Fibroblast of lung (primary cell): ENCODE data around the gene IL18R1.

ENCODE experiments used
- CTCF ChIP-seq, 2 donors: IDR thresholded peaks in 1 of 2; conservative IDR thresholded peaks in 1 of 2; 1 replicate in 1 of 2; 2 replicates in 1 of 2; pipeline ENCODE4 v1.5.1; 2011 to 2012; ENCODE audit warnings: low read length in 2 of 2, control low read depth in 1 of 2, inconsistent platforms in 1 of 2, low read depth in 1 of 2, mild to moderate bottlenecking in 1 of 2
- EZH2 ChIP-seq: IDR thresholded peaks from 2 replicates; pipeline ENCODE4 v1.5.1; 2012; ENCODE audit warnings: low read length, control low read depth, mild to moderate bottlenecking; ENCODE audit errors: missing control alignments

DNA sequence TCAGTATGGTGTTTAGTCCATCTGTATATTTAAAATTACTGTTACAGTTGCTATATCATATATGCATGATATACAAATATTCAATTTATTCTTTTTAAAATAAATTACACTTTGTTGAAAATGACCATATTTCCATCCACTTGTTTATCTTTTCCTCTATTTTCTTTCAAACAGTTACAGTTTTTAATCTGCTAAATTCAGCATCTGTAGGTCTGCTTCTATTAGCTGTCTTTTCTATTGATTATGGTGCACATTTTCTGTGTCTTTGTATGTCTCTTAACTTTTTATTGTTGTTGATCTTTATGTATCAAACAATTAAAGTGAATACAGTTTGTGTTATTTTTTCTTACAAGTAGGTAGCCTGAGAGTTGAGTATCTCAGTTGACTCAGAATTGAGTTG, 28.1 kb downstream of the IL18R1 start:
- TF ChIP-seq CTCF (conservative IDR thresholded peaks at IDR 0.05 in 1 of 2, IDR thresholded peaks at IDR 0.05 in 1 of 2; ENCODE audit: low read depth in 1 of 2, low read length in 2 of 2) (no peak), EZH2 (no peak)
